ENCODE results near the gene HDAC10.

DNA sequence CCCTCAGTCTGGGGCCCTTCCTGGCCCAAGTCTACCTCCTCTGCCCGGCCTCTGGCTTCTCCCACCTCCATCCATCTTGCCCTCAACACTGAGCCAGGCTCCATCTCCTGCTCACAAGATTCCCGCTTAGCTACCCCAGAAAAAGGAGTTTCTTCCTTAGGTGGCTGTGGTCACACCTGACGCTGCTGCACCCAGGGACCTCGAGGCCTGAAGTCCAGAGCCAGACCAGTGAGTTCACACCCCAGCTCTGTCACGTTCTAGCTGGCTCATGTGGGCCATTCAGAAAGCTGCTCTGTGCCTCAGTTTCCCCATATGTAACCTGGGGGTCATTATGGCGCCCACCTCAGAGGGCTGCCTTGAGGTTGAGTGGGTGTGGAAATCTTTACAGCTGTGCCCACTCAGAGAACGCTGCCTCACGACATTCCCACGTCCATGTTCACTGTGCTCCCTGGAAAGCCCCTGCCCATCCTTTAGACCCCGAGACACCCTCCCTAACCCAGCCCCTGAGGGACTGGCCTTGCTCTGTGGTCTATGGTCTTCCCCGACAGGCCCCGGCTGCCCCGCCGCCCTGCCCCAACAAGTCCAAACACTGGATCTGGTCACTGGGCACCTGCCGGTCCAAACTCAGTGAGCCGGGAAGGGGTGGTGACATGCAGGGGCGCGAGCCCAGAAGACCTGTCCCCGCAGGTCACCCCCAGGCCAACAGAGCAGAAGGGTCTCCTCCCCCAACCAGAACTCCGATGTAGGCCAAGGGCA lies 46.6 kb upstream of the HDAC10 start:
- TF ChIP-seq CTCF (IDR thresholded peaks at IDR 0.05) = no peak
- no peak for TF ChIP-seq POLR2AphosphoS5 (IDR thresholded peaks at IDR 0.05)
- no peak for TF ChIP-seq EP300 (IDR thresholded peaks at IDR 0.05)
